ENCODE results near the gene DBH.

- TF ChIP-seq, protein P1, sequence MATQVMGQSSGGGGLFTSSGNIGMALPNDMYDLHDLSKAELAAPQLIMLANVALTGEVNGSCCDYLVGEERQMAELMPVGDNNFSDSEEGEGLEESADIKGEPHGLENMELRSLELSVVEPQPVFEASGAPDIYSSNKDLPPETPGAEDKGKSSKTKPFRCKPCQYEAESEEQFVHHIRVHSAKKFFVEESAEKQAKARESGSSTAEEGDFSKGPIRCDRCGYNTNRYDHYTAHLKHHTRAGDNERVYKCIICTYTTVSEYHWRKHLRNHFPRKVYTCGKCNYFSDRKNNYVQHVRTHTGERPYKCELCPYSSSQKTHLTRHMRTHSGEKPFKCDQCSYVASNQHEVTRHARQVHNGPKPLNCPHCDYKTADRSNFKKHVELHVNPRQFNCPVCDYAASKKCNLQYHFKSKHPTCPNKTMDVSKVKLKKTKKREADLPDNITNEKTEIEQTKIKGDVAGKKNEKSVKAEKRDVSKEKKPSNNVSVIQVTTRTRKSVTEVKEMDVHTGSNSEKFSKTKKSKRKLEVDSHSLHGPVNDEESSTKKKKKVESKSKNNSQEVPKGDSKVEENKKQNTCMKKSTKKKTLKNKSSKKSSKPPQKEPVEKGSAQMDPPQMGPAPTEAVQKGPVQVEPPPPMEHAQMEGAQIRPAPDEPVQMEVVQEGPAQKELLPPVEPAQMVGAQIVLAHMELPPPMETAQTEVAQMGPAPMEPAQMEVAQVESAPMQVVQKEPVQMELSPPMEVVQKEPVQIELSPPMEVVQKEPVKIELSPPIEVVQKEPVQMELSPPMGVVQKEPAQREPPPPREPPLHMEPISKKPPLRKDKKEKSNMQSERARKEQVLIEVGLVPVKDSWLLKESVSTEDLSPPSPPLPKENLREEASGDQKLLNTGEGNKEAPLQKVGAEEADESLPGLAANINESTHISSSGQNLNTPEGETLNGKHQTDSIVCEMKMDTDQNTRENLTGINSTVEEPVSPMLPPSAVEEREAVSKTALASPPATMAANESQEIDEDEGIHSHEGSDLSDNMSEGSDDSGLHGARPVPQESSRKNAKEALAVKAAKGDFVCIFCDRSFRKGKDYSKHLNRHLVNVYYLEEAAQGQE (IDR thresholded peaks at IDR 0.05; ENCODE audit: insufficient read depth in 1 of 2, low read depth in 2 of 2, low read length in 2 of 2) = no peak
- TF ChIP-seq SIN3A (IDR thresholded peaks at IDR 0.05; ENCODE audit: borderline replicate concordance, insufficient read depth, low read length) = no peak
These were observed 59.9 kb downstream of the DBH start for GRCh38 chr9:133696071-133696472.
